GM18909 (cell line): ENCODE results near the gene OR52J3.
"Not testable (repeated sequence)": the region's sequence is repeated elsewhere in the genome, so short reads cannot be mapped to it uniquely, and the experiment has no call there.

ENCODE experiments used
- ATAC-seq: cut with Tn5 transposase; IDR thresholded peaks from one replicate; pipeline ENCODE4 v1.9.1; 2021; ENCODE audit warnings: mild to moderate bottlenecking; ENCODE audit not compliant: unreplicated experiment, poor library complexity

Gene OR52J3

DNA sequence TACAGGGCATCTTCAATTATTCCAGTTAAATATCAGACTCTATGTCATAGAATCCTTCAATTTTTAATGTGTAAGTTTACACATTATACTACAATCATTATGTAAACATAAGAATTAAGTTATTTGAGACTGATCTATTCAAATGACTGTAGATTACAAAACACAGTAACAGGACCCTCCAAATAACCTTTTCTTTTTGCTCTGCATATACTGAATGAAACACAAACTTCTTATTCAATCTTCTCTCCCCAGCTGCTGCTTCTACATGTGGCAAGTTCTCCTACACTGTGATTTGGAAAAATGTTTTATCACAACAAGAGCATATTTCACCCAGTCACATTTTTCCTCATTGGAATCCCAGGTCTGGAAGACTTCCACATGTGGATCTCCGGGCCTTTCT is at the start of gene OR52J3:
OR52J3 (plus strand) TSS at position 301 of the 400 bp plus-strand sequence; CDS start at position 301, 0 bp downstream.
- ATAC-seq = no peak

DNA sequence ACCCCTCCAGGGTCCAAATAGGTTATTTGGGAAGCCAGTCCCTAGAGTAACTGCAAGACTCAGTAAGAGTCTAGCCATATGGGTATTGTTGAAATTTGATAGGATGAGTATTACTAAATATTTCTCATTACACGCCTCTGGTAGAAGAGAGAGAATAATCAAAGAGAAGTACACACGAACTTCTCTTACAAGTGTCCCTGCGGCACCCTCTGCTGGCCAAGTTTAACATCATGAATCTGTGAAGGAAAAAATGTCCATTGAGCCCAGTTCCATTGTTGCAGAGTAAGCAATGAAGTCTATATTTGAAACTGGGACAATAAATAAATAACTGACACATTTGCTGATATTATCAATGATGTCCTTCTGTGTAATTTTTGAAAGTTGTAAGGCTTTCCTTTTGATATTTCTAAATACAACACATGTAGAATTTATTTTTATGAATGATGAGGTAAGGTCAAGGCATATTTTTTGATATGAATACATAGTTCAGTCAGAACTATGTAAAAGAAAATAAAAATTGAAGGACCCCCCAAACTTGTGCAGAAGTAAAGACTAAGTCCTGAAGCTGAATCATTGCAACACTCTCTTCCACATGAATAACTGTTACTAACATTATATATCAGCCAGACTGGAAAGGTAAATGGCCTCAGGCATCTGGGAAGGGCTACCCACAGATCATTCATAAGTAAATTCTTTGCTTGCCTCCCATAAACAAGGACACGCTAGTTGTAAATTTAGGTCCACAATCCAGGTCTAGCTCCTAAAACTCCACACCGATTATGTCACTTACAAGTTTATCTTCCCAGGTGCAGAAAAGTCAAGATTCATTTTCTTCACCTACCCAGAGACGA is 41.7 kb upstream of the OR52J3 start:
- ATAC-seq = no peak

DNA sequence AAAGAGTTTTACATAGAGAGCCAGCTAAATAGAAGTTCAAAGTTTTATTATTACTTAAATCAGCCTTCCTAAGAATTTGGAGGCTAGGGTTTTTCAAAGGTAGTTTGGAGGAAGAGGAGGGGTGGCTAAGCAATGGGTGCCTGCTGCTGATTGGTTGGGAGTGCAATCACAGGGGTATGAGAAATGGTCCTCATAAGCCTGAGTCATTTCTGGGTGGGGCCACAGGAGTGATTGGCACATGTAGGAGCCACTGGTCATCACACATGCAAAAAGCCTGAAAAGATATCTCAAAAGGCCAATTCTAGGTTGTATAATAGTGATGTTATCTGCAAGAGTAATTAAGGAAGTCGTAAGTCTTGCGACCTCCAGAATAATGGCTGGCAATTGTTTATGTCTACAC is 38.8 kb upstream of the OR52J3 start:
- no peak for ATAC-seq

DNA sequence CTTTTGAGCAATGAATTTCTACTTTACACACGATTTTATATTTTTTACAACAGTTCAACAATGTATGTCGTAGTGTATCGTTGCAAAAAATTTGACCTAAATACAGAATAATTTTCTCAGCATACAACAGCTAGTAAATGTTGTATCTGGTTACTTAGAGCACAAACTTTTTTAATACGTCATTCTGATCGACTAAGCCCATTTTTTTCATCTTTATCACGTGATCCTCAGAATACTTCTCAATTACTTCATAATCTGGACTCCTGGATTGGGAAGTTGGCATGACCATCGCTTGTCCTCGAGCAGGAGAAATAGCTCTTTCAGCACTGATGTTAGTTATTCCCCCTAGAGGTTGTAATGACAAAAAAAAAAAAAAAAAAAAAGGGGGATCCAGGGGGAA is 35.1 kb upstream of the OR52J3 start:
- ATAC-seq = no peak

DNA sequence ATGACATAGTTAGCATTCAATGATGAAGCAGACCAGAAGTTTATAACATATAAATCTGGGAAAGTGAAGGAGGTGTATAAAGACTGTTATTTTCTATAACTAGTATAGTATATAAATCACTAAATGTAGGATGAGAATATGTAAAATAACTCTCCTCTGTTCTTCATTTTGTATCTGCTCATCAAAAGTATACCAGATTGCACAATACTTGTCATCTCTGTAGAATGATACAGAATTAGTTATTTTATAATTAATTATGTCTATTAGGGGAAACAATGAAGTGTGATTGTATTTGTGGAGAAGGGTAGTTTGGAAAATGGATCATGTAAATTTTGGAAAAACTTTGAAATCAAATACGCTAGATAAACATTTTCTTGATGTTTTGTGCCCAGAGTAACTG is 33.3 kb upstream of the OR52J3 start:
- no peak for ATAC-seq

DNA sequence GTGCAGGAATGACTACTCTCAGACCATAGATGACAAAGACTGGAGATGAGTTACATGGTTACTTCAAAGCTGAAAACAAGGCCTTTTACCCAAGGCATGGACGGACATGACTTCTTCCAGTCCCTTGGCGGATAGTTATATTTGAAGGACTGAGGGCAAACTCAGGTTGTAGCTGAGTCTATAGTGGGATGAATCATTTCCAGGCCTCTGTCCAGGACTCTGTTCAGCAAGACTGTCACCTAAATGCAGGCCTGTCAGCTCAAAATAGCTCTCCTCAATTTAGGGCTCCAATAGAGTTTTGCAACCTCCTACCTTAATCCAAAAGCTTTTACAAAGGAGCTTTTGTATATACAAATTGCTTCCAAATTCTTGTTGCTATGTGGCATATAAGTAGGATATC is 24.3 kb upstream of the OR52J3 start:
- no peak for ATAC-seq

DNA sequence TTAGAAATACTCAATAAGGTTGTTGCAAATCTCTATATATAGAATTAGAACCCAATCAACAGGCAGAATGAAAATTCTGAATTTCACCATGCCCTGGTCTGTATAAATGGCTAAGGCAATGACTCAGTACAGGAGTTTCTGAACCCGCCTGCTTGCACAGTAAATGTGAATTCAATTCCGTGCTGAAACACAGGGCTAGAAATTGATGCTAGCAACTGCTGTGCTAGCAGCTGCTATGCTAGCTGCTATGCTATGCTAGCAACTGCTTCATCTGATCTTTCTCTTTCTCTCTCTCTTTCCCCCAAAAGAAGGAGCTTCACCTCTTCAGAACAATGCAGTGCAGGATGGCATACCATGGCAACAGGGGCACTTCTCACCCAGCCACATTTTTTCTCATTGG is 9.7 kb upstream of the OR52J3 start:
- ATAC-seq = no peak

DNA sequence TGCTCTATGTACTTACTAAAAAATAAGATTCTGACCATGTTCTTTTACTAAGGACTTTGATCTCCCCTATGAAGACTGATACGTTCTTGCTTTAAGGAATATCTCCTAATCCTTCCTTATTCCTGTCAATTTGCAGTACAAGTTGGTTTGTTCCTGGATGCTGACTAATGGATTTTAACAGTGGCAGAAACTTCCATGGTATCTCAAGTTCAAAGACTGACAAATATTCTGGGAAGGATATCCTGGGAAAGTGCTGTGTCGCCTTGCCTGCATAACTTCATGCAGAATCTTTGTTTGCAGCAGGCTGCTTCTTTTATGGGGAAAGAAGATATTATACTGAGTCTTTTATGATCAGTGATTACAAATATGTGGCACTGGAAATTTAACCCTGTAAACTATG is 8.4 kb upstream of the OR52J3 start:
- no peak for ATAC-seq

DNA sequence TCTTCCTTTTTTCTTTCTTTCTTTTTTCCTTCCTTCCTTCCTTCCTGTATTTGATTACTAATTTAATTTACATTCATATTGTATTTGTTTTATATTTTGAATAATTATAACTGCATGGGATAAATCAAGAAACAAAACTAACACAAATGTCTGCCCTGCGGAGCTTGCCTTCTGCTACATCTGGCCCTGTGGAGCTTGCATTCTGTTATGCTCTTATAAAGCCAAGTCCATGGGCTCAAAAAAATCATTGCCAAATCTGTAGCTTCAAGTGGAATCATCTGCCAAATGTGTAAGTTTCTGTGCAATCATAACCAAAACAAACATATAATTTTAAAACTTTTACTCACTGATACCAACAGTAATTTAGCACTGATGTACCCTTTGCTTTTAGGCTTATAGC is 8.0 kb upstream of the OR52J3 start:
- no peak for ATAC-seq

DNA sequence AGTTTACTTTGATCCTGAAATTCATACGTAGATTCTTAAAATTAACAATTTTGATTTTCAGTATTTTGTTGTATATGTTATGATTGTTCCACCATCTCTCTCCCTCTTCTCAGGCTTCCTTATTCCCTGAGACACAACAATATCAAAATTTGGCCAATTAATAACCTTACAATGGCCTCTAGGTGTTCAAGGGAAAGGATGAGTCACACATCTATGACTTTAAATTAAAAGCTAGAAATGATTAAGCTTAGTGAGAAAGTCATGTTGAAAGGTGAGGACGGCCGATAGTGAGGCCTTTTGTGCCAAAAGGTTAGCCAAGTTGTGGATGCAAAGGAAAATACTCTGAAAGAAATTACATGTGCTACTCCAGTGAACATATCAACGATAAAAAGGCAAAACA is 5.5 kb upstream of the OR52J3 start:
- ATAC-seq = no peak

DNA sequence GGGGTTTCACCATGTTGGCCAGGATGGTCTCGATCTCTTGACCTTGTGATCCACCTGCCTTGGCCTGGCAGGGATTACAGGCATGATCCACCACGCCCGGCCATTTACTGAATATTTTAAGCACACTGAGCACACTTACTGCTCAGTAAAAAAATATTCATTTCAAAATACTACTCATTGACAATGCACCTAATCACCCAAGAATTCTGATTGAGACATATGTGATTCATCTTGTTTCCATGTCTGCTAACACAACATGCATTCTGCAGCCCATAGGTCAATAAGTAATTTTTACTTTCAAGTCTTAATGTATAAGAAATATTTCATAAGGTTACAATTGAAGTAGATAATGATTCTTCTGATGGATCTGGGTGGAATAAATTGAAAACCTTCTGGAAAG is 4.2 kb upstream of the OR52J3 start:
- no peak for ATAC-seq

DNA sequence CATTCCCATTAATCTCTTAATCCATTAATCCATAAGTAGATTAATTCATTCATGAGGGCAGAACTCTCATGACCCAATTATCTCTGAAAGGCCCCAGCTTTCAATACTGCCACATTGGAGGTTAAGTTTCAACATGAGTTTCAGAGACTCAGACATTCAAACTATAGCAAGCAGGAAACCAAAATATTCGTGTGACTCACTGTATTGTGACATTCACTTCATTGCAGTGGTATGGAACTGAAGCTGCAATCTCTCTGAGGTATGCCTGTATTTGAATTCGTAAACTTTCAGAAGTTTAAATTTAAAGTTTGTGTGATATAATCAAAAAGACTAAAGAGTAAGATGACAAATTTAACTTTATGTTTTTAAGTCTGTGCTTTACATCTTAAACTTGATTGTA is 2.9 kb upstream of the OR52J3 start:
- no peak for ATAC-seq

DNA sequence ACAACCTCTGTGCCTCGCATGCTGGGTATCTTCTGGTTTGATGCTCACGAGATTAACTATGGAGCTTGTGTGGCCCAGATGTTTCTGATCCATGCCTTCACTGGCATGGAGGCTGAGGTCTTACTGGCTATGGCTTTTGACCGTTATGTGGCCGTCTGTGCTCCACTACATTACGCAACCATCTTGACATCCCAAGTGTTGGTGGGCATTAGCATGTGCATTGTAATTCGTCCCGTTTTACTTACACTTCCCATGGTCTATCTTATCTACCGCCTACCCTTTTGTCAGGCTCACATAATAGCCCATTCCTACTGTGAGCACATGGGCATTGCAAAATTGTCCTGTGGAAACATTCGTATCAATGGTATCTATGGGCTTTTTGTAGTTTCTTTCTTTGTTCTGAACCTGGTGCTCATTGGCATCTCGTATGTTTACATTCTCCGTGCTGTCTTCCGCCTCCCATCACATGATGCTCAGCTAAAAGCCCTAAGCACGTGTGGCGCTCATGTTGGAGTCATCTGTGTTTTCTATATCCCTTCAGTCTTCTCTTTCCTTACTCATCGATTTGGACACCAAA is 516 bp downstream of the OR52J3 start:
- ATAC-seq = no peak

DNA sequence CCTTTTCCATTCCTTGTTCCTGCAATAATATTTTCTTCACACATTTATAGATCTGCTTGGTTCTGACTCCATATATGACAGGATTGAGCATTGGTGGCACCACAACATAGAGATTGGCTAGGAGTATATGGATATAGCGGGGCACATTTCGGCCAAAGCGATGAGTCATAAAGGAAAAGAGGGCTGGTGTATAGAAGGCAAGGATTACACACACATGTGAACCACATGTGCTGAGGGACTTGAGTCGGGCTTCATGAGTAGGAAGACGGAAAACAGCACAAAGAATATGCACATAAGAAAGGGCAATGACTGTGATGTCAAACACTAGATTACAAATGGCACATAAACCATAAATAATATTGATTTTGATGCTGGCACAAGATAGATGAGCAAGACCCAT is 12.4 kb downstream of the OR52J3 start:
- ATAC-seq = not testable (repeated sequence)

DNA sequence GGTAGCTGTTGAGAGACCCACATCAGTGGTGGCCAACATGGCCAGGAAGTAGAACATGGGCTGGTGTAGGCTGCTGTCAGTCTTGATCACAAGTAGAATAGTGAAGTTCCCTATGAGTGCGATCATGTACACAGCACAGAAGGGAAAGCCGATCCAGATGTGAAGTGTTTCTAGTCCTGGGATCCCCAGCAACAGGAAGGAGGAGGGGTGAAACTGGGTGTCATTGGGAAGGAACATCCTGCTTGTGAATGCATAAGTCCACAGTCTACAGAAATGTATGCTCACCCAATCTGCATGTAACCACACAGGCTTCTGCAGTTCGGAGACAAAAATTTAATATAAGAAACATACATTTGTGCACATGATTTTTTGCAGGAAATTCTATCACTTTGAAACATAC is 13.1 kb downstream of the OR52J3 start, which contains the start of gene OR52E2:
OR52E2 (minus strand) TSS at position 237 of the 400 bp plus-strand sequence; CDS start at position 237, 0 bp downstream.
- no peak for ATAC-seq

DNA sequence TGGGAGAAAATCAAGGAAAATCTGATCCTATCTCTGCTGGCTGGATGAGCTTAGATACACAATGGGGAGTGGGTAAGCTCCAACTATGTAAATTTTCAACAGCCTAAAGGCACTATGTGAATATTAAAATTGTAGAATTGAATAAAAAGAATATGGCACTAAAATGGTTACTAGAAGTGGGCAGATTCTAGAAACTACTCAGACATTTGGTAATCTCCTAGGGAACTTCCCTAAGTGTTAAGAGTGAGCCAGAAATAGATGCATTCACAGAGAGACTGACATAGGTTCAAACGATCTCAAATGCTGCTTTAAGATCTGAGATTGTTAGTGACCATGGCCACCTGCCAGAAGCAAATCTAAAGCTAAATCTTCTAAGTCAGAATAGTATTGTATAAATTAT is 18.7 kb downstream of the OR52J3 start:
- ATAC-seq = no peak

DNA sequence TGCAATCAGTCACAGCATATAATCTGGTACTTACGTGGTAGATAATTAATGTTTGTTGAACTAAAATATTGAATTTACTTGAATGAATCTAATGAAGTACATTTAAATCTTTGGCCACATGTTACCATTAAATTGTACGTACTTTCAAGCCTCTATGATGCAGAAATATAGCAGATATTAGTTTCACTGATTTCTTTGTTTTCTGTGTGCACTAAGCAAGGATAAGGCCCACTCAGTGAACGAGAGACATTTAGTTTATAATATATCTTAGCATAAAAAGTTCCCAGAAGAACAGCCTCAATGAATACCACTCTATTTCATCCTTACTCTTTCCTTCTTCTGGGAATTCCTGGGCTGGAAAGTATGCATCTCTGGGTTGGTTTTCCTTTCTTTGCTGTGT is 22.9 kb downstream of the OR52J3 start, which contains the start of gene OR52E1:
OR52E1 (plus strand) TSS at position 301 of the 400 bp plus-strand sequence.
- ATAC-seq = no peak

DNA sequence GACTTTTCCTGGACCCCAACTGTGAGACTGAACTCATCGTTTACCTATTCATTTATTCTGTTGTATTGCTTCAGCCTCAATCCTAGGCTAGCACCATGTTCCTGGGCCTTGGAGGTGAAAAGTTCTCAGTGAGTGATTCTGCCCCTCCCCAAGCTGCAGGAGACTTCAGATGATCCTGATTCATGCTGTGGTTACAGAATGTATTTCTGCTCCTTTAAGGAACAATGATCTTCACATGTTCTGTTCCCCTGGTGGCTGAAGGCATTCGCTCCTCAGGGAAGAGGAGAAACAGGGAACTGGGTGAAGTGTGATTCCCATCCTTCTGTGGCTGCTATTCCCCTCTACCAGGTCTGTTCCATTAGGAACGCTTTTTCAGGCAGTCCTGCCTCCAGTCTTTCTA is 25.5 kb downstream of the OR52J3 start:
- no peak for ATAC-seq

DNA sequence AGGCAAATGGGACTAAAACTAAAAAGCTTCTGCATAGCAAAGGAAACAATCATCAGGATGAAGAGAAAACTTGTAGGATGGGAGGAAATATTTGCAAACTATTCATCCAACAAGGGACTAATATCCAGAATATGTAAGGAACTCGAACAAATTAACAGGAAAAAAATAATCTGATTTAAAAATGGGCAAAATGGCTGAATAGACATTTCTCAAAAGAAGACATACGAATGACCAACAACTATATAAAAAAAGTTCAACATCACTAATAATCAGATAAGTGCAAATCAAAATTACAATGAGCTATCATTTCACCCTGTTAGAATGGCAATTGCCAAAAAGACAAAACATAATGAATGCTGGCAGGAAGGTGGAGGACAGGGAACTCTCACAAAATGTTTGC is 35.1 kb downstream of the OR52J3 start:
- ATAC-seq = no peak

DNA sequence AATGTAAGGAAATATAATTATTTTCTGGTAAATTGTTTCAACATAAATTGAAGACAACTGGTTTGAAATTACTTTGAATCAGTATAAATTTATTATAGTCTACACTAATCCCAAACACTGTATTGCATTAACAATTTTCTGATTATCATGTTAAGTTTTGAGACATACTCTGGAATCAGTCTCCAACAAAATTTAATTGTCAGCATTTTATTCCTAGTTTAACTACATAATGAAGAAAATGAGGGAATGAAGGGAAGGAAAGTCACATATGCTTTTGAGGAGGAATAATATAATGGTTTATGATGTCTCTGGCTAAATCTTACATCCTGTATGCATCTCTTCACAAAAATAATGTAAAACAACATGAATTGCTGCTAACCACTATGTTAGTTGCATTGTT is 37.3 kb downstream of the OR52J3 start:
- no peak for ATAC-seq

DNA sequence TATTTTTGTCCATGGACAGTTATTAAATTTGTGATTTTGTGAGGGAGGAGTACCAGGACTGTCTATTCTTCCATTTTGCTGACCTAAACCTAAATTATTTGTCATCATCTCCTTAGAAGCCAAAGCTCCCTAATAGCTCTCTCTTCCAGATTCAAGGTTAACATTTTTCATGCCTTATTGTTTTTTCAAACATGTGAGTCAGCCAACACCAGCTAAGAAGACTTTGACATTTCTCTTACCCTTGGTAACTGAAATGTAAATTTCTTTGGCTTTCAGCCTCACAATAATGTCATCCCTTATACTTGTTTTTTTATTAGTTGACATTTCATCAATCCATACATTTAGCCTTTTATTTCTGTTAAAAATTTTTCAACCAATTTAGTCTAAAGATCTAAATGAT is 42.2 kb downstream of the OR52J3 start:
- ATAC-seq = no peak

DNA sequence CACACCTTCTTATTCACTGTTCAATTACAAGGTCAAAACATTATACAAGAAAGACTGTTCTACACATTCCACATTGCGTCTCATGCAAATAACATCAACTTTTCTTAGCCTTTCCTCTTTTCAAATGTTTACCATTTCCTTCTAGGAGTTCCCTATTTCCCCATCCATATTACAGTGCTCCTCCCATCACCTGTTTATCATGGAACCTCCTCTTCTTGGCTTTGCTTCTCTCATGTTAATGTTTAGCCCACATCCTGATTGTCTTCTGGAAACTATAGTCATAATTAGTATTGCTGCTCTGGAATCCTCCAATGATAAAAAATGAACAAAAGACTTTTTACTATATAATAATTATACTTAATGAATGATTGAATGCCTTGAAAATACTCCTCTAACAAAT is 44.3 kb downstream of the OR52J3 start:
- no peak for ATAC-seq
